K562 (cell line): ENCODE results near the gene CKLF. TPM values are rescaled to one million over a fixed set of nuclear protein-coding genes. Genes with fewer than 3 reads are reported as not detected.

Experiments used
- ATAC-seq: fragments of 200-7000 bp; cut with Tn5 transposase; 3 replicates; pipeline ENCODE4 v1.9.1; 2020; ENCODE audit warnings: moderate library complexity
- BruUV-seq: library from RNA; stranded (reverse); fragments of 400-500 nt; replicated peaks from 2 replicates; lab custom pipeline; 2021; lab: Mats Ljungman, UMichigan
- CTCF ChIA-PET: fragments of 300-600 bp; formaldehyde crosslinking; extraction: SDS; loops from one replicate; lab custom pipeline; 2021; ENCODE audit warnings: low intra/inter-chr PET ratio; lab: Yijun Ruan, JAX
- POLR2A ChIA-PET: fragments of 300-600, 350-650 bp; sonication (Branson Sonifier 250); formaldehyde crosslinking; extraction: SDS; loops from one replicate; lab custom pipeline; 2021; ENCODE audit warnings: antibody characterized with exemption, inconsistent platforms; lab: Yijun Ruan, JAX
- DNase-seq, 4 experiments: peaks; one replicate each; pipeline versions ENCODE4 v3.0.0 to v3.0.0-alpha.2; 2011 to 2018; ENCODE audit warnings: low spot score in 3 of 4, mixed read lengths in 3 of 4; ENCODE audit errors: extremely low read depth in 1 of 4
- FAIRE-seq: peaks from 2 replicates; lab custom pipeline; 2011; peaks lifted over from hg19 to GRCh38; lab: Jason Lieb, UNC
- H2AFZ ChIP-seq: 2 replicates; pipeline ENCODE4 v1.6.0; 2011; ENCODE audit warnings: low read depth, low read length, control low read depth, inconsistent platforms
- H3K27ac ChIP-seq: fragments of 200-600 bp; 3 replicates; pipeline ENCODE4 v1.8.0; 2011; ENCODE audit warnings: low read depth, mild to moderate bottlenecking, control low read depth, inconsistent platforms, low read length, moderate library complexity, mixed read lengths; ENCODE audit errors: extremely low read depth
- H3K27me3 ChIP-seq, 2 experiments: fragments of 300-600 bp in 1 of 2; 2 replicates in 1 of 2; 3 replicates in 1 of 2; pipeline versions ENCODE4 v1.6.0 to v1.8.0; 2011; ENCODE audit warnings: inconsistent platforms in 2 of 2, low read length in 2 of 2, mild to moderate bottlenecking in 1 of 2, mixed read lengths in 1 of 2, moderate library complexity in 1 of 2; ENCODE audit not compliant: control insufficient read depth in 2 of 2, insufficient read depth in 2 of 2
- H3K36me3 ChIP-seq: fragments of 300-600 bp; 3 replicates; pipeline ENCODE4 v1.8.0; 2011; ENCODE audit warnings: mild to moderate bottlenecking, low read length, inconsistent platforms; ENCODE audit not compliant: control insufficient read depth, insufficient read depth
- H3K4me1 ChIP-seq, 2 experiments: fragments of 200-600 bp in 1 of 2; replicated peaks in 1 of 2; 2 replicates in 1 of 2; 3 replicates in 1 of 2; pipeline versions ENCODE4 v1.5.1 to v1.8.0; 2011; ENCODE audit warnings: inconsistent platforms in 2 of 2, low read length in 2 of 2, mild to moderate bottlenecking in 1 of 2, mixed read lengths in 1 of 2, moderate library complexity in 1 of 2; ENCODE audit not compliant: control insufficient read depth in 2 of 2, insufficient read depth in 2 of 2
- H3K4me2 ChIP-seq: 2 replicates; pipeline ENCODE4 v1.6.1; 2011; ENCODE audit warnings: low read length, control low read depth, inconsistent platforms, mixed read lengths; ENCODE audit not compliant: insufficient read depth
- H3K4me3 ChIP-seq: fragments of 200-600 bp; sonication (generic), shearing (Covaris generic); 2 replicates; pipeline ENCODE4 v1.5.1; 2016; ENCODE audit warnings: control low read depth, inconsistent platforms
- H3K79me2 ChIP-seq: fragments of 200-600 bp; 3 replicates; pipeline ENCODE4 v1.8.0; 2011; ENCODE audit warnings: low read length, inconsistent platforms; ENCODE audit not compliant: control insufficient read depth, insufficient read depth
- H3K9ac ChIP-seq, 2 experiments: 2 replicates each; pipeline versions ENCODE4 v1.6.0 to v1.6.1; 2011; ENCODE audit warnings: low read depth in 2 of 2, low read length in 2 of 2, control low read depth in 1 of 2, inconsistent platforms in 1 of 2, mild to moderate bottlenecking in 1 of 2, mixed read lengths in 1 of 2; ENCODE audit not compliant: insufficient read depth in 1 of 2
- H3K9me1 ChIP-seq: one replicate; pipeline ENCODE4 v1.6.0; 2011; ENCODE audit warnings: inconsistent platforms, mild to moderate bottlenecking, low read length, moderate library complexity; ENCODE audit not compliant: control insufficient read depth, insufficient read depth
- H3K9me3 ChIP-seq: replicated peaks from 2 replicates; pipeline ENCODE4 v1.5.1; 2011; ENCODE audit warnings: low read depth, low read length, inconsistent platforms; ENCODE audit not compliant: control insufficient read depth, insufficient read depth
- H4K20me1 ChIP-seq: replicated peaks from 2 replicates; pipeline ENCODE4 v1.6.1; 2011; ENCODE audit warnings: low read length, inconsistent platforms, mixed read lengths; ENCODE audit not compliant: control insufficient read depth, insufficient read depth
- BCOR ChIP-seq: fragments of 450-650 bp; IDR thresholded peaks from 2 replicates; pipeline ENCODE4 v1.6.1; 2016
- BDP1 ChIP-seq: IDR thresholded peaks from 3 replicates; pipeline ENCODE4 v1.6.1; 2011; ENCODE audit not compliant: insufficient read length, insufficient read depth
- CBX3 ChIP-seq, 2 experiments: IDR thresholded peaks; 1 replicate in 1 of 2; 2 replicates in 1 of 2; pipeline ENCODE4 v1.6.1; 2012; ENCODE audit warnings: inconsistent platforms in 2 of 2, low read length in 2 of 2, borderline replicate concordance in 1 of 2, control low read depth in 1 of 2
- CTBP1 ChIP-seq: fragments of 450-650 bp; IDR thresholded peaks from 2 replicates; pipeline ENCODE4 v1.6.1; 2016; ENCODE audit warnings: borderline replicate concordance
- FOXK2 ChIP-seq, 2 experiments: fragments of 450-650 bp; IDR thresholded peaks in 1 of 2; conservative IDR thresholded peaks in 1 of 2; 2 replicates each; pipeline ENCODE4 v1.6.1; 2016; ENCODE audit warnings: low read depth in 2 of 2, mild to moderate bottlenecking in 1 of 2
- MCM3 ChIP-seq: fragments of 450-650 bp; IDR thresholded peaks from 2 replicates; pipeline ENCODE4 v1.6.1; 2016
- MCM5 ChIP-seq: fragments of 450-650 bp; IDR thresholded peaks from 2 replicates; pipeline ENCODE4 v1.6.1; 2016; ENCODE audit warnings: low read depth
- NFE2 ChIP-seq: IDR thresholded peaks from 2 replicates; pipeline ENCODE4 v1.6.1; 2014; ENCODE audit warnings: antibody characterized with exemption, low read depth
- NFXL1 ChIP-seq: fragments of 450-650 bp; formaldehyde crosslinking; IDR thresholded peaks from 2 replicates; pipeline ENCODE4 v1.4.0; 2021; ENCODE audit warnings: mild to moderate bottlenecking
- NFYB ChIP-seq: IDR thresholded peaks from 2 replicates; pipeline ENCODE4 v1.6.1; 2011; ENCODE audit warnings: mild to moderate bottlenecking, moderate library complexity; ENCODE audit not compliant: insufficient read length; ENCODE audit errors: extremely low read depth
- ZNF121 ChIP-seq: sonication (generic); formaldehyde crosslinking; conservative IDR thresholded peaks from 2 replicates; pipeline ENCODE4 v1.8.0; 2022; ENCODE audit warnings: missing genetic modification reagents
- ZNF57 ChIP-seq: fragments of 450-650 bp; formaldehyde crosslinking; IDR thresholded peaks from 2 replicates; pipeline ENCODE4 v1.4.0; 2020; ENCODE audit warnings: mild to moderate bottlenecking, moderate library complexity
- ZNF778 ChIP-seq: fragments of 450-650 bp; formaldehyde crosslinking; IDR thresholded peaks from 2 replicates; pipeline ENCODE4 v1.4.0; 2020; ENCODE audit warnings: mild to moderate bottlenecking, moderate library complexity
- WGBS: fragments of 100-300 bp; shearing (Covaris generic); methylation state at CpG from one replicate; pipeline ENCODE4 v1.1.6; 2016; ENCODE audit warnings: low coverage, mixed read lengths; ENCODE audit not compliant: insufficient coverage; ENCODE audit errors: missing lambda C conversion rate; 5-methylcytosine and 5-hydroxymethylcytosine counted together
- in situ Hi-C: fragments of 300-500 bp; cut with MboI; formaldehyde crosslinking; loops from 4 replicates; pipeline ENCODE4 v1.15.0; 2018; ENCODE audit warnings: inconsistent platforms, mixed read lengths
- intact Hi-C: fragments of 100-400 bp; cut with micrococcal nuclease; formaldehyde crosslinking; loops from 2 replicates; pipeline ENCODE4 v1.14.2; 2022
- polyA plus RNA-seq, 8 experiments: library from polyadenylated mRNA; depleted of rRNA in 4 of 8; stranded (reverse) in 5 of 8; unstranded in 3 of 8; fragments of >200 nt; fragmentation: Nextera tagmentation in 2 of 8; fragmentation: Illumina TruSeq in 1 of 8; extraction: Ambion mirVana in 2 of 8; extraction: Trizol in 1 of 8; gene quantifications; 2 replicates each; pipeline versions ENCODE4 v1.2.1 to v1.2.3, GENCODE V29; 2011 to 2014; ENCODE audit warnings: inconsistent platforms in 1 of 8, missing spikeins in 1 of 8
- total RNA-seq, 7 experiments: library from RNA; depleted of rRNA in 6 of 7; stranded (reverse); fragments of >200 nt in 6 of 7; fragmentation: Illumina TruSeq in 2 of 7; extraction: Trizol in 2 of 7; gene quantifications; 2 replicates each; pipeline versions ENCODE4 v1.2.1 to v1.2.3, GENCODE V29; 2011 to 2021; ENCODE audit warnings: low replicate concordance in 1 of 7
- TF ChIP-seq, protein P1 (sequence below), 2 experiments: fragments of 150-350 bp in 1 of 2; IDR thresholded peaks; 2 replicates each; pipeline ENCODE4 v1.6.1; 2012 to 2016; ENCODE audit warnings: low read depth in 2 of 2, low read length in 2 of 2, mild to moderate bottlenecking in 1 of 2, moderate library complexity in 1 of 2
- TF ChIP-seq, protein P2 (sequence below): fragments of 250-450 bp; sonication (Bioruptor Pico); IDR thresholded peaks from 2 replicates; pipeline ENCODE4 v1.5.0; 2020; ENCODE audit warnings: mild to moderate bottlenecking

Gene CKLF
- total and polyA plus RNA-seq, 9 of the 15 experiments (the other 6 are each of a cell fraction or from before 2014, with no cell fraction given) = 84.8 to 322 (median 118) TPM

DNA sequence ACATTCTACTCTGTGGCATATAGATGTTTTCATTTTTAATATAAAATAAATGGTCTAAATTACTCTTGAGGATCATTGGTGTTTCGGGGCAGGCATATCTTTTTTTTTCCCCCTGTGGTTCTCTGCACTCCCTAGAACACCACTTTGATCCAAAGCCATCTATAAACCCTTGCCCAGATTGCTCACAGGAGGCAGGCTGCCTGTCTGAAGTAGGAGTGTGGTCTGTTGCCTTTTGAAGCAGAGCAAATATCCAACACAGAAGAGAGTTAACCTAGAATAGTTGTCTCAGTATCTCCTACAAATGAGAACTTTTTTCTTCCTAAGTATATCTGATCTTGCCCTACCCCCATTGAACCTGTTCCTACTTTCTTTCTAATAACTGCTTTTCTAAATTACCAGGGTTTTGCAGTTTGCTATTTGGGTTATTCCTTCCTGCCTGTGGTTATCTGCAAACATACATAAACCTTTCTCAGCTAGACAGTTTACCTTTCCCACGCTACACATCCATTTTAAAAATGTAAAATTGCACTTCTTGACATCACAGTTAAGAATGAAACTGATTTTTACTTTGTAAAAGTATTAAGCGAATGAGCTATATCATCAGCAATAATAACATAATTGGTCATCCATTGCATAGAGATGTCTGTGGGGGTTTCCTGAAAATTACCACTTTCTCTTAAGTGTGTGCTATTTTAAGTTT, 9.2 kb downstream of the CKLF start:
- no peak for ATAC-seq
- no peaks in the 10 kb centered on the region for H4K20me1 ChIP-seq
- no peaks in the 10 kb centered on the region for H3K9me1 ChIP-seq
- no TSS peak for BruUV-seq
- H3K4me3 ChIP-seq = no peak overlapping the region
- no peak for FAIRE-seq
- no peak for DNase-seq
- no peaks in the 10 kb centered on the region for H3K79me2 ChIP-seq
- no peaks in the 10 kb centered on the region for H3K27me3 ChIP-seq
- in situ Hi-C loops (no loop called here), intact Hi-C loops (no loop called here)
- H3K36me3 ChIP-seq = peaks cover 81% of the 10 kb centered on the region
- no peak overlapping the region for H3K4me2 ChIP-seq
- POLR2A ChIA-PET = no interaction called here
- no peak overlapping the region for H3K9ac ChIP-seq
- TF ChIP-seq CBX3 (IDR thresholded peaks at IDR 0.05; ENCODE audit: borderline replicate concordance in 1 of 2, low read length in 2 of 2) = no peak
- no peak for TF ChIP-seq NFXL1 (CRISPR knock-in tag)
- no peak for TF ChIP-seq MCM5
- TF ChIP-seq NFYB = no peak
- TF ChIP-seq BDP1 = no peak
- no peak for TF ChIP-seq BCOR
- TF ChIP-seq ZNF121 = no peak
- TF ChIP-seq, protein P1, sequence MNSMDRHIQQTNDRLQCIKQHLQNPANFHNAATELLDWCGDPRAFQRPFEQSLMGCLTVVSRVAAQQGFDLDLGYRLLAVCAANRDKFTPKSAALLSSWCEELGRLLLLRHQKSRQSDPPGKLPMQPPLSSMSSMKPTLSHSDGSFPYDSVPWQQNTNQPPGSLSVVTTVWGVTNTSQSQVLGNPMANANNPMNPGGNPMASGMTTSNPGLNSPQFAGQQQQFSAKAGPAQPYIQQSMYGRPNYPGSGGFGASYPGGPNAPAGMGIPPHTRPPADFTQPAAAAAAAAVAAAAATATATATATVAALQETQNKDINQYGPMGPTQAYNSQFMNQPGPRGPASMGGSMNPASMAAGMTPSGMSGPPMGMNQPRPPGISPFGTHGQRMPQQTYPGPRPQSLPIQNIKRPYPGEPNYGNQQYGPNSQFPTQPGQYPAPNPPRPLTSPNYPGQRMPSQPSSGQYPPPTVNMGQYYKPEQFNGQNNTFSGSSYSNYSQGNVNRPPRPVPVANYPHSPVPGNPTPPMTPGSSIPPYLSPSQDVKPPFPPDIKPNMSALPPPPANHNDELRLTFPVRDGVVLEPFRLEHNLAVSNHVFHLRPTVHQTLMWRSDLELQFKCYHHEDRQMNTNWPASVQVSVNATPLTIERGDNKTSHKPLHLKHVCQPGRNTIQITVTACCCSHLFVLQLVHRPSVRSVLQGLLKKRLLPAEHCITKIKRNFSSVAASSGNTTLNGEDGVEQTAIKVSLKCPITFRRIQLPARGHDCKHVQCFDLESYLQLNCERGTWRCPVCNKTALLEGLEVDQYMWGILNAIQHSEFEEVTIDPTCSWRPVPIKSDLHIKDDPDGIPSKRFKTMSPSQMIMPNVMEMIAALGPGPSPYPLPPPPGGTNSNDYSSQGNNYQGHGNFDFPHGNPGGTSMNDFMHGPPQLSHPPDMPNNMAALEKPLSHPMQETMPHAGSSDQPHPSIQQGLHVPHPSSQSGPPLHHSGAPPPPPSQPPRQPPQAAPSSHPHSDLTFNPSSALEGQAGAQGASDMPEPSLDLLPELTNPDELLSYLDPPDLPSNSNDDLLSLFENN (IDR thresholded peaks at IDR 0.05; ENCODE audit: low read depth in 2 of 2, low read length in 2 of 2) = no peak
- TF ChIP-seq ZNF57 (CRISPR knock-in tag) = no peak
- no peak for TF ChIP-seq ZNF778 (CRISPR knock-in tag)
- TF ChIP-seq, protein P2, sequence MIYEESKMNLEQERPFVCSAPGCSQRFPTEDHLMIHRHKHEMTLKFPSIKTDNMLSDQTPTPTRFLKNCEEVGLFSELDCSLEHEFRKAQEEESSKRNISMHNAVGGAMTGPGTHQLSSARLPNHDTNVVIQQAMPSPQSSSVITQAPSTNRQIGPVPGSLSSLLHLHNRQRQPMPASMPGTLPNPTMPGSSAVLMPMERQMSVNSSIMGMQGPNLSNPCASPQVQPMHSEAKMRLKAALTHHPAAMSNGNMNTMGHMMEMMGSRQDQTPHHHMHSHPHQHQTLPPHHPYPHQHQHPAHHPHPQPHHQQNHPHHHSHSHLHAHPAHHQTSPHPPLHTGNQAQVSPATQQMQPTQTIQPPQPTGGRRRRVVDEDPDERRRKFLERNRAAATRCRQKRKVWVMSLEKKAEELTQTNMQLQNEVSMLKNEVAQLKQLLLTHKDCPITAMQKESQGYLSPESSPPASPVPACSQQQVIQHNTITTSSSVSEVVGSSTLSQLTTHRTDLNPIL (CRISPR knock-in tag) = no peak
- no peak for TF ChIP-seq CTBP1
- no peak for TF ChIP-seq FOXK2 (conservative IDR thresholded peaks at IDR 0.05 in 1 of 2, IDR thresholded peaks at IDR 0.05 in 1 of 2; ENCODE audit: low read depth in 2 of 2)
- no peak for TF ChIP-seq MCM3
- TF ChIP-seq NFE2 = no peak
- WGBS = 83% methylated on average over 3 of the region's 3 CpGs
- peaks cover 3 to 8% of the 10 kb centered on the region in 2 experiments; a peak in 3 of 5 replicates for H3K4me1 ChIP-seq
- H2AFZ ChIP-seq = no peak overlapping the region
- no peaks in the 10 kb centered on the region for H3K9me3 ChIP-seq
- H3K27ac ChIP-seq = no peak overlapping the region
- CTCF ChIA-PET = interaction anchor here (0.7 kb wide), 1 partner anchor 28 kb away, joined by 3 read pairs; no protein-coding TSS in a partner anchor
